Neutrophil (primary cell): ENCODE measurements around the gene RFXAP.

Experiments
- H3K27ac ChIP-seq: fragments of 200-600 bp; sonication (generic); 2 replicates; pipeline ENCODE4 v1.5.1; 2016; ENCODE audit warnings: mild to moderate bottlenecking, moderate library complexity
- H3K27me3 ChIP-seq: fragments of 200-600 bp; sonication (generic); 2 replicates; pipeline ENCODE4 v1.6.0; 2016; ENCODE audit warnings: mild to moderate bottlenecking
- H3K36me3 ChIP-seq: fragments of 200-600 bp; sonication (generic); 2 replicates; pipeline ENCODE4 v1.5.1; 2017
- H3K4me1 ChIP-seq, 2 experiments: fragments of 200-600 bp in 1 of 2; sonication (generic) in 1 of 2; 1 replicate in 1 of 2; 2 replicates in 1 of 2; pipeline versions ENCODE4 v1.5.1 to v1.6.1; 2013 to 2016; ENCODE audit warnings: low read depth in 1 of 2, low read length in 1 of 2, mild to moderate bottlenecking in 1 of 2, moderate library complexity in 1 of 2; ENCODE audit not compliant: control insufficient read depth in 1 of 2, insufficient read depth in 1 of 2
- H3K4me3 ChIP-seq, 2 experiments: fragments of 200-600 bp in 1 of 2; sonication (generic) in 1 of 2; 1 replicate in 1 of 2; 2 replicates in 1 of 2; pipeline ENCODE4 v1.5.1; 2013 to 2016; ENCODE audit warnings: low read depth in 1 of 2, low read length in 1 of 2, mild to moderate bottlenecking in 1 of 2, moderate library complexity in 1 of 2
- H3K9me3 ChIP-seq: fragments of 200-600 bp; sonication (generic); 2 replicates; pipeline ENCODE4 v1.5.1; 2016
- TF ChIP-seq, protein P1 (sequence below): fragments of 200-600 bp; sonication (generic); IDR thresholded peaks from 2 replicates; pipeline ENCODE4 v1.5.1; 2016; ENCODE audit warnings: antibody characterized with exemption

Gene RFXAP

DNA sequence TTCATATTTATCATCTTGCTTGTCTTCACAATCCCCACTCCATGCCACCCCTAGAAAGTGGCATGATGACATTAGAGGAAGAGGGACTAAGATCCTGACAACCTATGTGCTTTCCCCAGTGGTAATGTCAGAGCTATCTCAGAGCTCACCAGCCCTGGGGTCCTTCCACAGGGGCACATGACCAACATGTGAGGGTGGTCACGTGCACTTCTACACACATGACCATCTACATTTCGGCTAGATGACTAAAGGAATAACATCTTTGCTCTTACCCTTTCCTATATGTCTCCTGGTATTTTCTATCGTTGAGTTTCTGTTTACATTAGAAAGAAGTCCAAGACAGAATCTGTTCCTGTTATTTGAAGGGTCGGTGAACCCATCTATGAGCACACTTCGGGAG, 46.2 kb downstream of the RFXAP start:
- H3K9me3 ChIP-seq = no peaks in the 10 kb centered on the region
- no peaks in the 10 kb centered on the region for H3K27me3 ChIP-seq
- no peak overlapping the region for H3K4me3 ChIP-seq
- no peaks in the 10 kb centered on the region for H3K36me3 ChIP-seq
- TF ChIP-seq, protein P1, sequence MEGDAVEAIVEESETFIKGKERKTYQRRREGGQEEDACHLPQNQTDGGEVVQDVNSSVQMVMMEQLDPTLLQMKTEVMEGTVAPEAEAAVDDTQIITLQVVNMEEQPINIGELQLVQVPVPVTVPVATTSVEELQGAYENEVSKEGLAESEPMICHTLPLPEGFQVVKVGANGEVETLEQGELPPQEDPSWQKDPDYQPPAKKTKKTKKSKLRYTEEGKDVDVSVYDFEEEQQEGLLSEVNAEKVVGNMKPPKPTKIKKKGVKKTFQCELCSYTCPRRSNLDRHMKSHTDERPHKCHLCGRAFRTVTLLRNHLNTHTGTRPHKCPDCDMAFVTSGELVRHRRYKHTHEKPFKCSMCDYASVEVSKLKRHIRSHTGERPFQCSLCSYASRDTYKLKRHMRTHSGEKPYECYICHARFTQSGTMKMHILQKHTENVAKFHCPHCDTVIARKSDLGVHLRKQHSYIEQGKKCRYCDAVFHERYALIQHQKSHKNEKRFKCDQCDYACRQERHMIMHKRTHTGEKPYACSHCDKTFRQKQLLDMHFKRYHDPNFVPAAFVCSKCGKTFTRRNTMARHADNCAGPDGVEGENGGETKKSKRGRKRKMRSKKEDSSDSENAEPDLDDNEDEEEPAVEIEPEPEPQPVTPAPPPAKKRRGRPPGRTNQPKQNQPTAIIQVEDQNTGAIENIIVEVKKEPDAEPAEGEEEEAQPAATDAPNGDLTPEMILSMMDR = no peak
- no peak overlapping the region for H3K27ac ChIP-seq
- peaks cover 53 to 55% of the 10 kb centered on the region in 2 experiments for H3K4me1 ChIP-seq

DNA sequence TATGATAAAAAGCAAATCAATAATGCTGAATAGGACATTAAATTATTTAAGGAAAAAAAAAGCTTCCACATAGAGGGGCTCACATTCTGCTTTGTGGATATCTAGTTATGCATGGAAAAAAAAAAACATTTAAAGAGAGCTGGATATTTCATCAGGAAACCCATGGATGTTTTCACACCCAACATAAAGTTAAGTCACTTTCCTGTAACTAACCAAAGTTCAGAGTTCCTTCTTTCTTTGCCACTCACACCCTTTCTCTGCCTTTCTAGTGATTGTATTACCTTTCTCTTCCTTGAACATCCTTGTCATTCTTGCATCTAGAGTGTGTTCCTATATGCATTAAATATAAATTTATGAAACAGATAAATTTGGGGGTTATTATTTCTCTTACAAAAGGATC, 47.2 kb downstream of the RFXAP start:
- H3K9me3 ChIP-seq = no peaks in the 10 kb centered on the region
- peak overlapping the region; percentile 66 for H3K27ac ChIP-seq
- peak overlapping the region in 1 of 2 experiments; percentile 3 for H3K4me3 ChIP-seq
- peaks cover 62 to 65% of the 10 kb centered on the region in 2 experiments for H3K4me1 ChIP-seq
- H3K36me3 ChIP-seq = no peaks in the 10 kb centered on the region
- no peaks in the 10 kb centered on the region for H3K27me3 ChIP-seq
- TF ChIP-seq, protein P1 = no peak

- TF ChIP-seq, protein P1 = no peak
- peak overlapping the region in 1 of 2 experiments; percentile 25 for H3K4me3 ChIP-seq
- no peaks in the 10 kb centered on the region for H3K36me3 ChIP-seq
- H3K27me3 ChIP-seq = no peaks in the 10 kb centered on the region
- H3K27ac ChIP-seq = peak overlapping the region; percentile 82
- no peaks in the 10 kb centered on the region for H3K9me3 ChIP-seq
- peaks cover 65 to 77% of the 10 kb centered on the region in 2 experiments for H3K4me1 ChIP-seq
Observed at GRCh38 chr13:36870050-36870692, 51.1 kb downstream of the RFXAP start.

GRCh38 chr13:36872621-36873020, 53.6 kb downstream of the RFXAP start:
- no peaks in the 10 kb centered on the region for H3K27me3 ChIP-seq
- H3K9me3 ChIP-seq = no peaks in the 10 kb centered on the region
- no peak overlapping the region for H3K27ac ChIP-seq
- H3K4me1 ChIP-seq = peaks cover 40 to 53% of the 10 kb centered on the region in 2 experiments
- TF ChIP-seq, protein P1 = no peak
- no peaks in the 10 kb centered on the region for H3K36me3 ChIP-seq
- no peak overlapping the region for H3K4me3 ChIP-seq

- H3K4me1 ChIP-seq = peaks cover 12 to 25% of the 10 kb centered on the region in 2 experiments
- H3K4me3 ChIP-seq = no peak overlapping the region
- H3K27me3 ChIP-seq = no peaks in the 10 kb centered on the region
- TF ChIP-seq, protein P1 = no peak
- no peaks in the 10 kb centered on the region for H3K36me3 ChIP-seq
- H3K27ac ChIP-seq = no peak overlapping the region
- H3K9me3 ChIP-seq = no peaks in the 10 kb centered on the region
Observed at GRCh38 chr13:36875431-36875830, 56.4 kb downstream of the RFXAP start.
